NK-92 (cell line): ENCODE data around the gene RMND1.
A peak's percentile ranks its signal among the peaks of the same experiment; 100 is the strongest.
"Not testable (repeated sequence)": the region's sequence is repeated elsewhere in the genome, so short reads cannot be mapped to it uniquely, and the experiment has no call there.

ENCODE experiments used
- DNase-seq: peaks from one replicate; lab custom pipeline; 2025; ENCODE audit not compliant: unreplicated experiment; lab: John Stamatoyannopoulos, UW

The RMND1 gene

DNA sequence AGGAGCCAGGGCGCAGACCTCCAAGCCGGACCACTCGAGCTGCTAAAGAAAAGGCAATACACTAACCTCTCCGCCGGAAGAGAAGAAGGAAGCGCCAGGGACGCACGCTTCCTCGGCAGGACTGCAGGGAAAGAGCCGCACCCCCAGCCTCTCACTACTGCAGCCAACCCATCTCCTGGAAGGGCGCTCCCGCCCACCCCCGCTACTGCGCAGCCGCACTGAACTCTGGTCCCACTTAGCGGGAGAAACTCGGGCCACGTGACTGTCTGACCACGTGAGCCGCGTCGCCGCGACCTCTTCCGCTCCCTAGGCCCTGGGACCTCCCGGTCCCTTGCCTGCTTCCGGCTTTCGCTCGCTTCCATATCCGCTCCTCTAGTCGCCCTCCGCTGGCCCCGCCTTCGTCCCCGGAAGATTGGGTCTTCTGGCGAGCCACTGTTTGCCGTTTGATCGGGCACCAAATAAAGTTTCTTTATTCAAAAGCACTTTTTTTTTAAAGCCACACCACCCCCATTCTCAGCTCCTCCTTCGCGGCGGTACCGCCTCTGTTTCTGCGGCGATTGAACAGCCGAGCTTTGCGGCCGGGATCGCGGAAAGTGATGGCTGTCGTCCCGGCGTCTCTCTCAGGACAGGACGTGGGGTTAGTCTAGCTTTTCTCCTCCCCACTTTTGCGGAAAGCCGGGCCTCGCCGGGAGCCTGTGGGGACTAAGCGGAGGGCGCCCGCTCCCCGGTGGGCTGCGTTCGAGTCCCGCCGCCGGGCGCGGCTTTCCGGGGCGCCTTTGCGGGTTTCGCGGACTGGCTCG lies at the start of gene RMND1:
TSS of gene RMND1 (minus strand) at position 177 of the 800 bp plus-strand sequence. CDS start 6,315 bp downstream, outside the sequence.
- peak; percentile 98 for DNase-seq

DNA sequence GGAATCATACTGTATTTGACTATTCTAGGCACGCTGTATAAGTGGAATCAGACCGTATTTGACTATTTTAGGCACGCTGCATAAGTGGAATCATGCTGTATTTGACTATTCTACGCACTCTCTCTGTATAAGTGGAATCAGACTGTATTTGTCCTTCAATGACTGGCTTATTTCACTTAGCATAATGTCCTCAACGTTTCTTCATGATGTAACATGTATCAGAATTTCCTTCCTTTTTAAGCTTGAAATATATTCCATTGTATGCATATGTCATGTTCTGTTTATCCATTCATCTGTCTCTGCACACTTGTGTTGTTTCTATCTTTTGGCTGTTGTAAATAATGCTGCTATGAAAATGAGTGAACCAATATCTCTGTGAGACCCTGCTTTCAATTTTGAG lies 47.6 kb upstream of the RMND1 start:
- no peak for DNase-seq

- no peak for DNase-seq
Measured at GRCh38 chr6:151498327-151498726, 46.4 kb upstream of the RMND1 start.

- no peak for DNase-seq
Measured at GRCh38 chr6:151497905-151498304, 46.0 kb upstream of the RMND1 start.

GRCh38 chr6:151495380-151495779 lies 43.5 kb upstream of the RMND1 start:
- DNase-seq = no peak

- DNase-seq = no peak
Measured at GRCh38 chr6:151494936-151495320, 43.0 kb upstream of the RMND1 start.

- DNase-seq = no peak
Measured at GRCh38 chr6:151494235-151494935, 42.5 kb upstream of the RMND1 start.

- no peak for DNase-seq
Measured at GRCh38 chr6:151493804-151494234, 41.9 kb upstream of the RMND1 start, which contains the start of gene CCDC170. Gene CCDC170, plus strand, starts transcription at chr6:151494017. Its CDS starts 112 bp downstream, at chr6:151494129.

GRCh38 chr6:151493161-151493803 lies 41.4 kb upstream of the RMND1 start:
- no peak for DNase-seq

- DNase-seq = no peak
Measured at GRCh38 chr6:151490996-151491395, 39.1 kb upstream of the RMND1 start.

- DNase-seq = no peak
Measured at GRCh38 chr6:151488226-151488625, 36.3 kb upstream of the RMND1 start.

DNA sequence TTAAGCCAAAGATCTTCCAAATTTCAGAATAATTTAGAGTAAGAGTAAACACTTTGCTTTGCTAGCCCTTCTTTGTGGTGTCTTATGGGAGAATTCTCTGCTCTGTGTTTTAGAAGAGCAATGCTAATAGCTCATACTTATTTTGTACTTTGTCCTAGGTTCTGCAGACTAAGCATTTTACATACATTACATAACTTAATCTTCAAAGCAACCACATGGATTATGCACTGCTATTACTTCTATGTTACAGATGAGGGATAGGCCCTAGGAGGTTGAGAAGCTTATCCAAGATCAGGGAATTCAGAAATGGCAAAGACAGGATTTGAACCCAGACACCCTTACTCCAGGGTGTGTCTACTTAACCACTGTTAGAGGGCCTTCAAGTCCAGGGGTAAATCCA lies 32.1 kb upstream of the RMND1 start:
- DNase-seq = no peak

GRCh38 chr6:151482290-151482689 lies 30.4 kb upstream of the RMND1 start:
- DNase-seq = no peak

DNA sequence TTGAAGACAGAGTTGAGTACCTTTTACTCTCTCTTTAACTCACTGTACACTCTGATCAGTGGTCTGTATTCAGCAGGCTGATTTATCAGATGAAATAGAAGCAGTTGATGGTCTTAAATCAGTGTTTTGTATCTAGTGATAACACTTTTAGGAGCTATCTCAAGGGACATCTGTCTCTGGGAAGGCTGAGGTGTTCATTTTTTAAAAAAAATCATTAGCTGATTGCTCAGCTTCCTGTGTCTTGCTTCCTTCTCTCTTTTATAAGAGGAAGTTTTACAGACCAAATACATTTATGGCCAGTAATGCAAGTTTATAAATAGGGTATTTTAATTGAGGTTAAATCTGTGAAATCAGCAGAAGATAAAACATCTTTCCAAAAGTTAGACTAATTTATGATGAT lies 29.9 kb upstream of the RMND1 start:
- DNase-seq = no peak

DNA sequence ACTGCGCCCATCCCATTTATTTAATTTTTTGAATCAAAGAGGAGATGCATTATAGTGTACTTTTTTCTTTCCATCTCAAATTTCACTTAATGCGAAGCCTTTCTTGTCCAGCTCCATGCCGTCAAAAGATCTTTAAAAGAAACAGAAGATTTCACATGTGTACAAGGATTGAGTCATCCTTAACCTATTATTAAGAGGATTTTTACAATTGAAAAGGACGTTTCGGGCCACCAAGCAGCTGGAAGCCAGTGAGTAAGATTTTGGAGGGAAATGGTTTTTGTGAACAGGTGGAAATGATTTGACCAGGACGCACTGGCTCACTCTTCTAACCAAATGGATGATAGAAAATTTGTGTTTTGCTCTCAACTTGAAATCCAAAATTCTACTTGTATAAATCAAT lies 26.7 kb upstream of the RMND1 start:
- DNase-seq = no peak

DNA sequence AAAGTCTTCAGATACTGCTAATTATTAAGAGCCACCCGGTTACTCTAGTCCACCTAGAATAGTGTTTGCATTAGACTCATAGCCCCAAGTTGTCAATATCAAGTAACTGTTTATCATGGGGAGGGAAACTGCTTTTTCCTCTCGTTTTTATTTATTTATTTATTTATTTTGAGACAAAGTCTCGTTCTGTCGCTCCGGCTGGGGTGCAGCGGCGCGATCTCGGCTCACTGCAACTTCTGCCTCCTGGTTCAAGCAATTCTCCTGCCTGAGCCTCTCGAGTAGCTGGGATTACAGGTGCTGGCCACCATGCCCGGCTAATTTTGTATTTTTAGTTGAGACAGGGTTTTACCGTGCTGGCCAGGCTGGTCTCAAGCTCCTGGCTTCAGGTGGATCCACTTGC lies 25.8 kb upstream of the RMND1 start:
- DNase-seq = no peak

DNA sequence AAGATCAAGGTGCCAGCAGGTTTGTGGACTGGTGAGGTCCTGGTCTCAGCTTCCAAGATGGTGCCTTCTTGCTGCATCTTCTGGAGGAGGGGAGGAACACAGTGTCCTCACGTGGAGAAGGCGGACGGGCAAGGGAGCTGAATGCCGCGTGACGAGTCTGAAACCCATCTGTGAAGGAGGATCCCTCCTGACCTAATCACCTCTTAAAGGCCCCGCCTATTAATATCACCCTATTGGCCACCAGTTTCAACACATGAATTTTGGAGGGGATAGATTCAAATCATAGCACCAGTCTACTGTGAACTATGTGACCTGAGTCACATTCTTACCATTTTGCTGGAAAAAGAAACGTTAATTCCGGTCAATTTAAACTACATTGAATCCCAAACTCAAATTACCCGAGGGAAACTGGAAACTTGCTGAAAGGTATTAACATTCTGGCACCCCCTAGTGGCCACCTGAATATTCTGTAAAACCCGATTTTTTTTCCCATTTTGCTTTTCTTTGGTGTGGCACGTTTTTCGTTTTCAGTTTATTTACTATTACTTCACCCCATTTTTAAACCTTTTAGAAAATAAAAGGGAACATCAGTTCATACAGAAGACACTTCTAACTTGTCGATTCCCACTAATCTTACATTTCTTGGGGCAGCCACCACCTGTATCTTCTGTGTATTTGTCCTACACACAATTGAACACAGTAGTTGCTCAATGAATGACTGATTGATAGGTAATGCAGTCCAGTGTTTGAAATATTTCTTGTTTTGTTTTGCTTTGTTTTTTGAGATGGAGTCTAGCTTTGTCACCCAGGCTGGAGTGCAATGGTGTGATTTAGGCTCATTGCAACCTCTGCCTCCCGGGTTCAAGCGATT lies 24.0 kb upstream of the RMND1 start:
- no peak for DNase-seq

- DNase-seq = no peak
Measured at GRCh38 chr6:151464702-151465101, 12.8 kb upstream of the RMND1 start.

- no peak for DNase-seq
Measured at GRCh38 chr6:151461673-151462072, 9.7 kb upstream of the RMND1 start.

GRCh38 chr6:151455751-151456398 lies 3.9 kb upstream of the RMND1 start:
- not testable (repeated sequence) for DNase-seq
